Spleen (tissue), 7 donors: Measurements from ENCODE around the gene SLC35E2B.

ENCODE experiments used
- CTCF ChIP-seq, 11 experiments: fragments of 200-600 bp in 7 of 11; fragments of 450-650 bp in 4 of 11; sonication (generic) in 4 of 11; IDR thresholded peaks in 8 of 11; conservative IDR thresholded peaks in 3 of 11; 1 replicate in 7 of 11; 2 replicates in 4 of 11; pipeline versions ENCODE4 v1.4.0 to v1.8.0; 2016 to 2021; ENCODE audit warnings: antibody characterized with exemption in 11 of 11, inconsistent platforms in 4 of 11, mild to moderate bottlenecking in 1 of 11
- POLR2A ChIP-seq, 3 donors: fragments of 450-650 bp; IDR thresholded peaks; one replicate each; pipeline ENCODE4 v1.5.1; 2017; ENCODE audit warnings: antibody characterized with exemption in 3 of 3, mild to moderate bottlenecking in 1 of 3
- donor health status: DM: no; HTN: no; CAD: no; lungs with moderate emphysema.
- donor health status: DM: no; HTN: no; CAD: no.
- donor health status: DM: no; HTN: no; CAD: no.

GRCh38 chr1:1628754-1629429 lies 63.7 kb downstream of the SLC35E2B start:
- TF ChIP-seq CTCF (IDR thresholded peaks at IDR 0.05 in 8 of 11, conservative IDR thresholded peaks at IDR 0.05 in 3 of 11), result no peak
- TF ChIP-seq POLR2A (IDR thresholded peaks at IDR 0.05), result no peak
